ENCODE data around the gene ACSF3.
A peak's percentile ranks its signal among the peaks of the same experiment; 100 is the strongest.
"Not testable (repeated sequence)": the region's sequence is repeated elsewhere in the genome, so short reads cannot be mapped to it uniquely, and the experiment has no call there.

ACSF3 gene

DNA sequence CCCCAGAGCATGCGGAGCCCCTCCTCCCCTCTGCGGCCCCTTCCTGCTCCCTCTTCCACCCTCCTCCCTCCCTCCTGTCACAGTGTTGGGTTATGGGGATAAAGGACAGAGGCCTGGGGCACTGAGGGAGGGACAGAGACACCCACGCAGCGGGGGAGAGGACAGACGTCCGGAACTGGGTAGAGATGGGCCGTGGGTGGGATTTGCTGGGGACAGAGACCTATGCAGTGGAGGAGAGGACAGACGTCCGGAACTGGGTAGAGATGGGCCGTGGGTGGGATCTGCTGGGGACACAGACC lies 72.0 kb downstream of the ACSF3 start:
- DNase-seq = not testable (repeated sequence)

DNA sequence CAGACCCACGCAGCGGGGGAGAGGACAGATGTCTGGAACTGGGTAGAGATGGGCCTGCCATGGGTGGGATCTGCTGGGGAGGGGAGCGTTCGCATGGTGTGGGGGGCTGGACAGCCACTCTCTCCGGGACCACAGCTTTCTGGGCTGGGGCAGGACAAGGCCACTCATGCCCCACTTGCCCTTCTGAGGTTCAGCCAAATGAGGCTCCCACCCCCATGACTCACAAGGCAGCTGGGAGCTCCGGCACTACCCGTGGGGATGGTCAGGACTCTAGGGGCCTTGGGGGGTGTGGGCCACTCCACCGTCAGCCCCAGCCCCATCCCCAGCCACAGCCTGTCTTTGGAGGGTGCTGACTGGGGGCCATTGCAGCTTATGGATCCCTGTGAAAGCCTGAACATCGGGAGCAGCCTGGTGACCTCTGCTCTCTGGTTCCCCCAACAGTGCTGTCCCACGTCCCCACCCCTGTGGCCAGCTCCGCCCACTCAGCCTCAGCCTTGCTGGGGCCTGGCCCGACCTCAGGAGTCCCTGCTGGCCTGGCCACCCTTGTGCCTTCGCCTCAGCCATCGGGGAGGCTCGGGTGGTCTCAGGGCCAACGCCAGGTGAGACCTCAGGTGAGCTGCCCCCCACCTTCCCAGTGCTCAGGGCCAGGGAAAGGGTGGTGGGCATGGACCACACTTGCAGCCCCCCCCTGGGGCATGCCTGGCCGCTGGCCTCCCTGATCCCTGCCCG lies 73.2 kb downstream of the ACSF3 start:
- DNase-seq = no peak

DNA sequence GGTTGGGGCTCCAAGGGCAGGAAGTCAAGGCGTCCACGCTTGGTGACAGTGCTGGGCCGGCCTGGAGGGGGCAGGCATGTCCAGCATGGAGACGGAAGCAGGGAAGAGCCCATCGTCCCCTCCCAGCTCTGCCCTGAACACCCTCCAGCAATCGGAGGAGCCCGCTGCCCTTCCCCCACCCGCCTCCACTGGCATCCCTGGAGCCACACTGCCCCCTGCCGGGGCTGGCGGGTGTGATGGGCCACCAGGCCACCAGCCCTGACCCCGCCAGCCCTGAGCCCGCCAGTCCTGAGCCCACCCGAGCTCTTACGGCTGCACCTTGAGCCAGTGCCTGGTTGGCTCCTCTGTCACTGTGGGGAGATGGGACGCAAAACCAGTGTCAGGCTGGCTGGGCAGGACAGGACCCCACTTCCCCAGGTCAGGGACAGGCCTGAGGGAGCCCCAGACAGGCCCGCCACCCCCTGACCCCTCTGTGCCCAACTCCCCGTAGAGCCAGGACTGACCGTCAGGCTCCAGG lies 73.8 kb downstream of the ACSF3 start:
- peak; percentile 24 for DNase-seq

DNA sequence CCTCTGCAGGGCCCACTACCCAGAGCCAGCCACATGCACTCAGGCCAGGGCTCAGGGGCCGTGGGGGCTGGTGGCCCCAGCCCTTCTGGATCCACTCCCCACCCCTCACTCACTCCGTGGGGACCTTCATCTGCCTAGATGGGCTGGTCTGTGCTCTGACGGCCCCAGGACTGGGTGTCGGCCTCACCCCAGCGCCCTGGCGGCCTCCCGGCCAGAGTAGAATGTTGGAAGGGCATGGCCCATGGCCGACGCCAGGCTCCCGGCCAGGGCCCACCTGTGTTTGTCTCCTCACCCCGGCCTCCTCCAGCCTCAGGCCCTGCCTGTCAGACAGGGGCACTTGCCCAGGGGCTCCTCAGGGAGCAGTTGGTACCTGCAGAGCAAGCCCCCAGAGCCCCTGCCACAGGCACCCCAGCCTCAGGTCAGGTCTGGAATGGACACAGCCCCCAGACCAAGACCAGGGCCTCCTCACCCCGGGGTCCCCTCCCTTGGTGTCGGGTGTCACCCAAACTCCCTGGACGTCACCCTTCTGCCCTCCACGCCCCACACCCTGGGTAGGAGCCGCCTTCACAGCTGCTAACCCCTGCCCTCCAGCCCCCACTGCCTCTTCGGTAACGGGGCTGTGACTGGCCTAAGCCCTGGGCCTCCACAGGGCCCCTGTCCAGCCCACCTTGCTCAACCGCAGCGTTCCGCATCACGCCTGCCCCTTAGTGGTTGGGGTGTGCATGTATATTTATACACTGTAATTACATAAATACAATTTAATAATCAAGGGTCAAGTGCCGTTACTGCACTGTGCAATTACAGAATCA lies 74.9 kb downstream of the ACSF3 start:
- DNase-seq = no peak

DNA sequence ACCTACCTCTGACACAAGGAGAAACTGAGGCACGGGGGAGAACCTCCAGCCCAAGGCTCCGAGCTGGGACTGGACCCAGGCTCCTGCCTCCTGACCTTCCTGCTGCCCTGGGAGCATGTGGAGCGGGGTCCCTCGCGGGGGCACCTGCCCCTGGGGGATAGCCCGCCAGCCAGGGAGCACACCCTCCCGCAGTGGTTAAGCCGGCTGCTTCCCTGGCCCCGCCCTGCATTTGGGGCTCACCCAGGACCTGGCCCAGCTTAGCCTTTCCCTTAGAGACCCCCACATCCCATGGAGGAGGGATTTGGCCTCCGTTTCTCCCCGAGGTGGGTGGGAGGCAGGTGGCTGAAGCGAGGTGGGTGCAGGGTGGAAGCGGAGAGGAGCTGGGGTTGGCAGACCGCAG lies 76.1 kb downstream of the ACSF3 start:
- DNase-seq = no peak

DNA sequence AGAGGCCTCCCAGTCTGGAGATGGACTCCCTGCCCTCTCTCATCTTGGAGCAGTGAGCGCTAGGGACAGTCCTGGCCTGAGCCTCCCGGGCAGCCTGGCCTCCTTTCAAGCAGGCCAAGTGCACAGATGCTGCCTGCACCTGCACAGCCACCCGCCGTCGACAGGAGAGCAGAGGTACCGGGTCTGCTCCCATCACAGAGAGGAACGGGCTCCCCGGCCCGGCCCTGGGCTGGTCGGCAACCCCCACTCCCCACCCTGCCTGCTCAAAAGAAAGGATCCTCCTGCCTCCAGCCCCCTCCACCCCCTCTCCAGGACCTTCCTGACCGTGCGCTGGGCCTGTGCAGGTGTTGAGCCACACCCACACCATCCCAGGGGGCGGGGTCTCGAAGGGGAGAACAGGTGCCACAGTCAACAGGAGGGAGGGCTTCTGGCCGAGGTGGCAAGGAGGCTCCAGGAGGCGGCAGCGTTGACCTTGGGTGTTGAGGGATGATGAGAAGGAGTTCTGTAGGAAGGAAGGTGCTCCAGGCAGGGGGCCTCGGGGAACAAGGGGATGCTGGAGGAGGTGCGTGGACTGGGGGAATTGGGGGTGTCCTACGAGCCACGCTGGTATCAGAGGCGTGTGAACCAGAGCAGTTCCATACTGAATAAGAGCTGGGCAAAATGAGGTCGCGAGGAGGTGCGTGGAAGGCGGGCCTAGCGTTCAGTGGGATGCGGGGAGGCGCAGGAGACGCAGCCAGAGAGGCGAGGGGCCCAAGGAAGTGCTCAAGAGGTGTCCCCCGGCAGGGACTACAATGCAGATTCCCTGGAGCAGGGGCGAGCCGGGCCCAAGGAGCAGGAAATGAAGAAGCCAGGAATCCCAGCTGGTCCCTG lies 76.9 kb downstream of the ACSF3 start:
- no peak for DNase-seq

DNA sequence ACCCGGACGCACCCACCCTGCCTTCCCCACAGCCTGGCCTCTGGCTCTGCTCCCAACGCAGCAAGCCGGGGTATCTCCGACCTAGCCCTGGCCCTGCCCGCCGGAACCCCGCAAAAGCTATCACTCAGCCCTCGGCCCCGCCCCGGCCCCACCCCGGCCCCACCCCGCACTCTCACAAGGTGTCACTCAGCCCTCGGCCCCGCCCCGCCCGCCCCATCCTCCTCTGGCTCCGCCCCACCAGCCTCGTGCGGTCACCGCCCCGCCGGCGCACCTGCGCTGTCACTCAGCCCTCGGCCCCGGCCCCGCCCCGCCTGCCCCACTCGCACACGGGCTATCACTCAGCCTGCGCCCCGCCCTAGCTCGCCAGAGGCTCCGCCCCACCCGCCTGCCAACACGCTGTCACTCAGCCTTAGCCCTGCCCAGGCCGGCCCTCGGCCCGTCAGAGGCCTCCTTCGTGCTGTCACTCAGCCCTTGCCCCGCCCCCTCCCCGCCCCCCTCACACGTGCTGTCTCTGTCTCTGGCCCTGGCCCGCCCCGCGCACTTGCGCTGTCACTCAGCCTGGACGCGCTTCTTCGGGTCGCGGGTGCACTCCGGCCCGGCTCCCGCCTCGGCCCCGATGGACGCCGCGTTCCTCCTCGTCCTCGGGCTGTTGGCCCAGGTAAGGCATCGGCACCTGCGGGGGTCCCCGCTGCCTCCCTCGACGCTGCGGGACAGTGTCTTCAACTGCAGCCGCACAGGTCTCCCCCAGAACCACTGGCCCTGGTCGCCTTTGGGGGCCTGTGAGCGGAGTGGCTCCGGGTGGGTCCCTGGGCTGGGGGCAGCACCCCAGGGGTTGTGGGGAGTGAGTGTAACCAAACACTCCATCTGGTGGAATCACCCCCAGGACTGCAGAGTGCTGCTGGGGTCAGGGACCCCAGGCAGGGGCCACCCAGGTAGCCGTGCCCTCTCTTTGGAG lies 77.8 kb downstream of the ACSF3 start, which contains the start of gene CDH15:
TSS of gene CDH15 (plus strand) at position 533 of the 955 bp plus-strand sequence. CDS start at position 617, 84 bp downstream.
- no peak for DNase-seq

DNA sequence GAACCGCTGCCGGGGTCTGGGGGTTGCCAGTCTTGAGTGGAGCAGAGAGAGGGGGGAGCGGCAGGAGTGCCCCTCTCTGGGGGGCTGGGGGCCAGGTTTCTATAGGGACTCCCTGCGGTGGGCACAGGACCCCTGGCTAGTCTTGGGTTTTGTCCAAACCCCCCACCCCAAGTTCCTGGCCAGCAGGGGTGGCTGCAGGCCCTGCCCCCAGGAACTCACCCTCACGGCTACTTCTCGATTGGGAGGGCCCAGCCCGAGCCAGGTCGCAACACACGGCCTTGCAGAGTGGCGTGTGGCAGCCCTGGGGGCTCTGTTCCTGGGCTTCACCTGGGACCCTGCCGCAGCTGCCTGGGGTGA lies 78.5 kb downstream of the ACSF3 start:
- DNase-seq = no peak

DNA sequence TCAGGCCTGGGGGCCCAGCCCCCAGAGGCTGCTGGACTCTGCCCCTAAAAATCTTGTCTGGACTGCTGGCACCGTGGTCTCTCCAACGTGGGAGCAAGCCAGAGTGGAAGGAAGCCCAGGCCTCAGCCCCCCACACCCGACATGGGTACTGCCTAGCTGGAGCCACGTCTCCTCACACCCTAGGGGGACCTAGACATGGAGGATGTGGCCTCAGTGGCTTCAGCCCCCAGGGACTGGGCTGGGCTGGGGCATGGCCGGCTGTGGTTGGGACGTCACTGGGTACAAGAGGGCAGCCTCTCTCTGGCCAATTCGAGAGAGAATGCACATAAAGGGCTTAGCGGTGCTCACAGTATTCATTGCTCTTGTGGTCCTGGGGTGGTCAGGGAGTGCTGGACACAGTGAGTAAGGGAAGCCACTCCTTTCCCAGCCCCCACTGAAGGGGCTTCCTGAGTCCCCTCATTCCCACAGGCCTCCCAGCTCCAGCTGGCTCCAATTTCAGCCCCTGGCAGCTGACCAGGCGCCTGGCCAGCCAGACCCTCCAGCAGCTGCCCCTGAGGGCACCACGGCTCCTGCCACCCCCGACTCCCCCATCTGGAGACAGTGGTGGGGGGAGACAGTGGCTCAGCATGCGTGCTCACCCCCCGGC lies 79.0 kb downstream of the ACSF3 start:
- DNase-seq = no peak

DNA sequence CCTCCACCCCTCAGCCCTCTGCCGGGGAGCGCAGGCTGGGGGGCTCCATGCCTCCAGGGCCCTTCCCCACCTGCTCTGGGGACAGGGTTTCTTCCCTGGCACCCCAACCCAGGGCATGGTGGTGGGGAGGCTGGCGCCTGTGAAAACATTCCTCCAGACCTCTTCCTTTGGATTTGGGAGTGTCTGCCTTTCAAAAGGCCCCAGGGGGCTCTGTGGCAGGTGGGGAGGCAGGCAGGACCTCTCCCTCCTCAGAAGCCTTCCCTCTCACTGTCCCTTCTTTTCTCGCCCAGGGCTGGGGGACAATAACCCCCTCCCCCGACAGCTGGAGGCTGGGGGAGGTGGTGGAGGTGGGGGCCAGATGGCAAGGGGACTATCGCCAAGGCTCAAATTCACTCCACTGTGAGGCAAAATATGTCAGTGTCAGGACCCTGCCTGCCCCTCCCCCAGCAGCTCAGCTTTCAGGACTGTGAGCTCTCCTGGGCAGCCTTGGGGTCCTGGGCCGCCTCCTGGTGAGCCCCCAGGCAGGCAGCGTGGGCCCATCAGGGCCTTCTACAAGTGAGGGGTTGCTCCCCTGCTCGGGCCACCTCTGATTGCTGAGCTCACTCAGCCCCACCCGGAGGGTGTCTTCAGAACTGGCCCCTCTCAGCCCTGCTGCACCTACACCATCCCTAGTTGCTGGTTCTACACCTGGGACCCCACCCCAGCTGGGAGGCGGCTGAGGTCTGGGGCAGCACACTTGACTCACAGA lies 79.7 kb downstream of the ACSF3 start:
- DNase-seq = no peak

DNA sequence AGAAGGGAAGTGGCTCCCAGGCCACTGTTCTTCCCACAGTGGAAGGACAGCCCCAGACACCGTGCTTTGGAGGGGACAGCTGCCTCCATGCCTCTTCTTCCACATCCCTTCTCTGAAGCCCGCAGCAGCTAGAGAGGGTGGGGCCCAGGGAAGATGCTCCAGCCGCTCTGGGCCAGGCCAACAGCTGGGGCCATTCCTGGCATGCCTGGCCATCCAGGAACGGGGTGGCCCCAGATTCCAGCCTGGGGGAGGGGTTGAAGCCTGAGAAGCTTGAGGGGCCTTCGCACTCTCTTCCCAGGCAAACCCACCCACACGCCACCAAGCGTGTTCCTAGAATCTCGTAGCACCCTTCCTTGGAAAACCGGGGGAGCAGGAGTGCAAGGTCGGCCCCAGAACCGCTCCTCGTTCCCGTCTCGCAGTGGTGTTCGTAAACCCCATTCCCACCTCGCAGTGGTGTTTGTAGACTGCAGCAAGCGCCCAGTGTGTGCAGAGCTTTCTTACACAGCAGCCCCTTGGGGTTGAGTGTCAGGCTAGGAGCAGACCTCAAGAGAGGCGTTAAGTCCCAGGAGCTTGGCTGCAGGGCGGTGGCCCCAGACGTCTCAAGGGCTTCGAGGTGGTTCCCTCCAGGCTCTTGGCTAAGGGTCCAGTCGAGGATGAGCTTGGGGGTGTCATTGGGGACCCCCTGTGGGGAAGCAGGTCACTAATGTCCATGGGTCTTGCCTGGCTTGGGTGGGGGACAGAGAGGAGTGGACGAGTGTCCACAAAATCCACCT lies 80.6 kb downstream of the ACSF3 start:
- DNase-seq = no peak

DNA sequence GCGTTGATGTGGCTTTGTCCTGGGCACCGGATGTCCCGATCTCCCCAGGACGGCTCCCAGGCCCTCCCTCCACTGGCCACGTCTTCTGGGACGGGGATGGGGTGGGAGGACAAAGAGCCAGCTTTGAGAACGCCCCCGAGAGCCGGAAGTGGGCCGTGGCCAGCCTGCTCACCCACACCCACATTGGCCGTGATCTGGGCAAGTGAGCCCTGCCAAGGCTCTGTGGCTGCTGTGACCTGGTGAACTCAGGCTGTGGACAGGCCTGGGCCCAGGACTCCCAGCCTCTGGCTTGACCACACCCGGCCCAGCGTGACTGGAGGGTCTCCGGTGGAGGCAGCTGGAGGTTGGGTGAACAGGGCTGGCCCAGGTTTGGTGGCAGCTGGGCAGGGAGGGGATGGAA lies 81.2 kb downstream of the ACSF3 start:
- no peak for DNase-seq

DNA sequence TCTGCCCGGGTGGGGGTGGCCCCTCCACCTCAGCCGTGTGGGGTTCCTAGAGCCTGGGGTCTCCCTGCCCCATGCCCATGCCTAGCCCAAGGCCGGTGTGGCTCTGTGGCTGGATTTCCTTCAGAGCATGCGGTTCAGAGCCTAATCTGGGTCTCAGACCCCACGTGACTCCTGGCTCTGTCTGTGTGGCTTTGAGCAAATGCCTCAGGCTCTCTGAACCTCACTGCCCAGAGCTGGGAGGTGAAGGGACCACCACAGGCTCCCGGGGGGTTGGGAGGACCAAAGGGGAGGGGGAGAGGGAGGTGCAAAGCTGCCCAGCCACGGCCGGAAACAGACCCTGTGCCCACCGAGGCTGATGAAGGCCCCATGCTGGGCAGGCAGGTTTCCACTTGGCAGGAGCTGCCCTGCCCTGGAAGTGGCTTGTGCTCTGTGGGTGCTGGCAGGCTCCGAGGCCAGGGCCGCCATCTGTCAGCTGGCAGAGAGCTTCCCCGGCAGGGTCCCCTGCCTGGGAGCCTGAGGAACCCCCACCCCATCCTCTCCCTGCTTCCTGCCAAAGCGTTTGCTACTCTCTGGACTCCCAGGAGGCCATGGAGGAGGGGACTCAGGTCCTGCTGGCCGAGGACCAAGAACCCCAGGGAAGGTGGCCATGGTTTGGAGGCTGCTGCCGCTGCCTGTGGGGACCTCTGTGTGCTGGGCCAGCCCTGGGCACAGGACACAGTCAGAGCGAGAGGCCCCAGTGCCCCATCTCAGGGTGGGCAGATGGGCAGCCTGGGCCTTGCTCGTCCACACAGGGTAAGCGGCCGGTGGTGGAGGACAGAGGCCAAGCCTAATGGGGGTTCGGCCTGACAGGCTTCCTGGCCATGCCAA lies 81.9 kb downstream of the ACSF3 start:
- no peak for DNase-seq

DNA sequence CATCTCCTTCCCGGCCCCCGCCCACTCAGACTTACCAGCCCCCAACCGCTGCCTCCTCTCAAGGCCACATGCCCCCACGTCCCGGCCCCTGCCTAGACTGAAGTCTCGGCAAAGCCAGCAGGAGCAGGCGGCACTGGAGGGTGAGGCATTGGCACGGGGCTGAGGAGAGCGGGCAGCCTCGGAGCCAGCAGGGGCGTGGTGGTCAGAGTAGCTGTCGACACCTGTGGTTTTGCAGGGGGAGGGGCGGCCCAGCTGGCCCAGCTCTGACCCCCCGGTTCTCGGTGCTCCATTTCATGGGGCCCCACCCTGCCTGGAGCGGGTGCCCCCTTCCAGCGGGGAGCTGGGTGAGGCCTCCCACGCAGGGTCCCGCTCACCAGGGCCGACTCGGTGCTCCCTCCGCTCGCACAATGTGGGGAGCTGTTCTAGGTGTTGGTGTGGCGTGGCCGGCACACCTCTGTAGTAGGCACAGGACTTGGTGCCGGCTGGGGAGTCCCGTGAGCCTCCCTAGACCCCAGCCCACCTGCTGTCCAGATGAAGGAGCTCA lies 82.6 kb downstream of the ACSF3 start:
- no peak for DNase-seq

DNA sequence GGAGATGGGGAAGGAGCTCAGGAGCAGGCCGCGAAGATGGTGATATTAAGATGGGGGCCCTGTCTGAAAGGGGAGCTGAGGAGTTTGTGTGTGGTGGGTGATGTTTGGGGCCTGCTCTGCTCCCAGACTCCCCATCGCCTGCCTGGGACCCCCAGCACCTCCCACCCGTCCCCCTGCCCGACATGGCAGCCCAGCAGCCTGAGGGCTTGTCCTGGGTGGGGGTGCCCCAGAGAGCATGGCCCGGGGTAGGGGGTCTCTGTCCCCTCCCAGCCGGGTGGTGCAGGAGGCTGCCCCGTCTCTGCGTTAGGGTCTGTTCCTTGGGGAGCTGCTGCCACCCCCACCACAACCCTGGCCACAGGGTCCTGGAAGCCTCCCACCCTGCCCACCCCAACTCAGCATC lies 83.1 kb downstream of the ACSF3 start:
- no peak for DNase-seq

DNA sequence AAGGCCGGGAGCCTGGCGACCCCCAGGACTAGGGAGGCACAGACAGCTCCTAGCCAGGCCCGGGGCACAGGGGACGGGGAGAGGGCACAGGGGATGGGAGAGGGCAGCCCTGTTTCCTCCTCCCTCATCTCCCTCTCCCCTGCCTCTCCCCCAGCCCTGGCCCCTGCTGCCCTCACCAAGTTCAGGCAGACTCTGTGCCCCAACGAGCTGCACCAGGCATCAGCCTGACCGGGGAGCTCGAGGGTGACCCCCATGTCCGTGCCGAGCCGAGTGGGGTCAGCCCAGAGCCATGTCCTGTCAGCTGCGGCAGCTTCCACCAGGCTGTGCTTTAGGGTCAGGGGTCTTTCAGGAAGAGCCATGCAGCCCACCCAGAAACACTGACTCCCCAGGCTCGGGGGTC lies 83.8 kb downstream of the ACSF3 start:
- no peak for DNase-seq

DNA sequence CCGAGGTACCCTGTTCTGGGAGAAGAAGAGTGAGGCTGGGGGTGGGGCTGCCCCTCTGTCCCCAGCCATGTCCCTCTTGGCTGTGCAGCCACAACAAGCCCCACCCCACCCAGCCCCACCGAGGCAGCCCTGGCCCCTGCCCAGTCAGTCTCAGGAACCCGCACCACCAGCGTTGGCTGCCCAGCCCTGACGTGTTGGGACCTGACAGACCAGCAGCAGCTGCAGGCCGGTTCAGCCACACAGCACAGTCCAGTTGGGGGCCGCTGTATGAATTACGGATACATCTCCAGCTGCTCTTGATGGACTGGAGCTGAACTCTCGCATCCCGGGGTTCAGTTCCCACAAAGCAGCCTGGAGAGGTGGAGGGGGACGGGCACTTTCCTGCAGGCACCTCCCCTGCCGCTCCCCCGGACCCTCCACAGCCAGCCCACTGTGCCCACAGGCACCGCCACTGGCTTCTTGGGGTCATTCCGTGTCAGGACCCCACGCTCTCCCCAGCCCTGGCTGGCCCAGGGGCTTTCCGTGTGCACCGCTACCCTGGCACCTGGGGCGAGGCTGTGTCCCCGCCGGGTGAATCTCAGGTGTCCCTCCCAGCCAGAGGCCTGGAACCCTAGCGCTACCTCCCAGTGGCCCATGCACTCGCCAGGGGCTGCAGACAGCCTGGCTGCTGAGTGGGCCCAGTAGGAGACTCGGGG lies 84.9 kb downstream of the ACSF3 start:
- no peak for DNase-seq

DNA sequence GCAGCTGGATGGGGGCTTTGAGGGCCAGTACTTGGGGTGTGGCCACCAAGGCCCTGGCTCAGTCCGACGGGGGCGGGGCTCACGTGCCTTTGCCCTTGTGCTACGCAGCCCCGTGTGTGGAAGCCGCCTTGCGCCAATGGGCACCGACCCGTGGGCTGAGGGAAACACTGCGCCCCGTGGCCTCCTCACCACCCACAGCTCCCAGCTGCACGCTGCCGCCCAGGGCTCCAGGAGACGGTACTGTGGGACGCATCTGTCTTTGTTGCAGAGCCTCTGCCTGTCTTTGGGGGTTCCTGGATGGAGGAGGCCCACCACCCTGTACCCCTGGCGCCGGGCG lies 85.5 kb downstream of the ACSF3 start:
- DNase-seq = no peak
